Measurements from ENCODE around the gene ANKRD22.

The ANKRD22 gene

GRCh38 chr10:88890681-88891381 lies 39.2 kb upstream of the ANKRD22 start:
- no peak overlapping the region for H3K14ac ChIP-seq (ENCODE audit: low read length)
- no peak overlapping the region for H2AFZ ChIP-seq (ENCODE audit: insufficient read depth, low read length, poor library complexity)
- H2BK120ac ChIP-seq (ENCODE audit: insufficient read depth, low read length, poor library complexity): no peak overlapping the region
- no peaks in the 10 kb centered on the region for H3K4me1 ChIP-seq (ENCODE audit: control insufficient read depth in 1 of 2, insufficient read depth in 2 of 2, low read length in 2 of 2)
- no peak overlapping the region for H3K4ac ChIP-seq (ENCODE audit: low read depth, low read length)
- H4K91ac ChIP-seq (ENCODE audit: low read depth, low read length): no peak overlapping the region
- H3K79me1 ChIP-seq (ENCODE audit: low read length): no peaks in the 10 kb centered on the region
- no peaks in the 10 kb centered on the region for H3K27me3 ChIP-seq (ENCODE audit: insufficient read depth, low read length)
- no peak overlapping the region for H3K18ac ChIP-seq (ENCODE audit: low read length)
- no peak overlapping the region for H2BK5ac ChIP-seq (ENCODE audit: low read depth, low read length, poor library complexity)
- no peaks in the 10 kb centered on the region for H3K9me3 ChIP-seq (ENCODE audit: insufficient read depth, low read depth, low read length)
- H4K8ac ChIP-seq (ENCODE audit: low read depth, low read length): no peak overlapping the region
- H3K36me3 ChIP-seq (ENCODE audit: control insufficient read depth in 1 of 2, insufficient read depth in 2 of 2, low read length in 2 of 2): no peaks in the 10 kb centered on the region
- no peaks in the 10 kb centered on the region for H3K79me2 ChIP-seq (ENCODE audit: control insufficient read depth, insufficient read depth, low read length, poor library complexity)
- H3K27ac ChIP-seq (ENCODE audit: low read depth, low read length): no peak overlapping the region
- no peak overlapping the region for H3K4me2 ChIP-seq (ENCODE audit: low read length)
- H3K9ac ChIP-seq (ENCODE audit: low read length): no peak overlapping the region
- H4K12ac ChIP-seq (ENCODE audit: low read depth, low read length): no peak overlapping the region
- no peak overlapping the region for H2AK5ac ChIP-seq (ENCODE audit: low read length)
- no peak overlapping the region for H3K4me3 ChIP-seq (ENCODE audit: low read depth, low read length)
- DNase-seq: peak in 1 of 2 donors; percentile 37
- no peak overlapping the region for H3K23ac ChIP-seq (ENCODE audit: low read length)
- WGBS (ENCODE audit: extremely low coverage, insufficient coverage, insufficient read length): no CpG with 5 or more reads among the region's 4 CpGs
- no peak overlapping the region for H2BK12ac ChIP-seq (ENCODE audit: low read length)

- H3K18ac ChIP-seq (ENCODE audit: low read length): no peak overlapping the region
- WGBS (ENCODE audit: extremely low coverage, insufficient coverage, insufficient read length): no CpG with 5 or more reads among the region's 1 CpG
- H2AK5ac ChIP-seq (ENCODE audit: low read length): no peak overlapping the region
- no peaks in the 10 kb centered on the region for H3K36me3 ChIP-seq (ENCODE audit: control insufficient read depth in 1 of 2, insufficient read depth in 2 of 2, low read length in 2 of 2)
- H3K14ac ChIP-seq (ENCODE audit: low read length): no peak overlapping the region
- no peak overlapping the region for H3K4me3 ChIP-seq (ENCODE audit: low read depth, low read length)
- no peak overlapping the region for H4K8ac ChIP-seq (ENCODE audit: low read depth, low read length)
- H2BK12ac ChIP-seq (ENCODE audit: low read length): no peak overlapping the region
- no peaks in the 10 kb centered on the region for H3K79me2 ChIP-seq (ENCODE audit: control insufficient read depth, insufficient read depth, low read length, poor library complexity)
- H2BK120ac ChIP-seq (ENCODE audit: insufficient read depth, low read length, poor library complexity): no peak overlapping the region
- H3K9me3 ChIP-seq (ENCODE audit: insufficient read depth, low read depth, low read length): no peaks in the 10 kb centered on the region
- no peak overlapping the region for H4K12ac ChIP-seq (ENCODE audit: low read depth, low read length)
- no peak overlapping the region for H3K9ac ChIP-seq (ENCODE audit: low read length)
- H2BK5ac ChIP-seq (ENCODE audit: low read depth, low read length, poor library complexity): no peak overlapping the region
- no peak overlapping the region for H3K27ac ChIP-seq (ENCODE audit: low read depth, low read length)
- no peak overlapping the region for H3K4me2 ChIP-seq (ENCODE audit: low read length)
- H4K91ac ChIP-seq (ENCODE audit: low read depth, low read length): no peak overlapping the region
- H3K27me3 ChIP-seq (ENCODE audit: insufficient read depth, low read length): no peaks in the 10 kb centered on the region
- no peaks in the 10 kb centered on the region for H3K4me1 ChIP-seq (ENCODE audit: control insufficient read depth in 1 of 2, insufficient read depth in 2 of 2, low read length in 2 of 2)
- no peak overlapping the region for H3K23ac ChIP-seq (ENCODE audit: low read length)
- DNase-seq: no peak
- no peak overlapping the region for H2AFZ ChIP-seq (ENCODE audit: insufficient read depth, low read length, poor library complexity)
- no peaks in the 10 kb centered on the region for H3K79me1 ChIP-seq (ENCODE audit: low read length)
- H3K4ac ChIP-seq (ENCODE audit: low read depth, low read length): no peak overlapping the region
Observed at GRCh38 chr10:88889559-88890337, 38.1 kb upstream of the ANKRD22 start.

- Histone ChIP-seq H3K18ac (ENCODE audit: low read length) (no peak overlapping the region), H4K12ac (ENCODE audit: low read depth, low read length) (no peak overlapping the region), H3K27me3 (ENCODE audit: insufficient read depth, low read length) (no peaks in the 10 kb centered on the region), H2BK5ac (ENCODE audit: low read depth, low read length, poor library complexity) (no peak overlapping the region), H3K23ac (ENCODE audit: low read length) (no peak overlapping the region), H2BK120ac (ENCODE audit: insufficient read depth, low read length, poor library complexity) (no peak overlapping the region), H4K91ac (ENCODE audit: low read depth, low read length) (no peak overlapping the region), H3K14ac (ENCODE audit: low read length) (no peak overlapping the region), H2AK5ac (ENCODE audit: low read length) (no peak overlapping the region), H3K27ac (ENCODE audit: low read depth, low read length) (no peak overlapping the region), H2AFZ (ENCODE audit: insufficient read depth, low read length, poor library complexity) (no peak overlapping the region), H3K4me2 (ENCODE audit: low read length) (no peak overlapping the region), H3K36me3 (ENCODE audit: control insufficient read depth in 1 of 2, insufficient read depth in 2 of 2, low read length in 2 of 2) (no peaks in the 10 kb centered on the region), H3K9ac (ENCODE audit: low read length) (no peak overlapping the region), H3K4ac (ENCODE audit: low read depth, low read length) (no peak overlapping the region), H3K79me1 (ENCODE audit: low read length) (no peaks in the 10 kb centered on the region), H3K4me3 (ENCODE audit: low read depth, low read length) (no peak overlapping the region), H4K8ac (ENCODE audit: low read depth, low read length) (no peak overlapping the region), H3K9me3 (ENCODE audit: insufficient read depth, low read depth, low read length) (no peaks in the 10 kb centered on the region), H2BK12ac (ENCODE audit: low read length) (no peak overlapping the region), H3K4me1 (ENCODE audit: control insufficient read depth in 1 of 2, insufficient read depth in 2 of 2, low read length in 2 of 2) (no peaks in the 10 kb centered on the region), H3K79me2 (ENCODE audit: control insufficient read depth, insufficient read depth, low read length, poor library complexity) (no peaks in the 10 kb centered on the region)
- DNase-seq: no peak
Observed at GRCh38 chr10:88888810-88889445, 37.3 kb upstream of the ANKRD22 start.

- Histone ChIP-seq H3K27ac (ENCODE audit: low read depth, low read length) (no peak overlapping the region), H2BK12ac (ENCODE audit: low read length) (no peak overlapping the region), H3K4me2 (ENCODE audit: low read length) (no peak overlapping the region), H2AK5ac (ENCODE audit: low read length) (no peak overlapping the region), H3K18ac (ENCODE audit: low read length) (no peak overlapping the region), H3K27me3 (ENCODE audit: insufficient read depth, low read length) (no peaks in the 10 kb centered on the region), H3K23ac (ENCODE audit: low read length) (no peak overlapping the region), H3K14ac (ENCODE audit: low read length) (no peak overlapping the region), H3K9me3 (ENCODE audit: insufficient read depth, low read depth, low read length) (no peaks in the 10 kb centered on the region), H2AFZ (ENCODE audit: insufficient read depth, low read length, poor library complexity) (no peak overlapping the region), H3K9ac (ENCODE audit: low read length) (no peak overlapping the region), H3K36me3 (ENCODE audit: control insufficient read depth in 1 of 2, insufficient read depth in 2 of 2, low read length in 2 of 2) (no peaks in the 10 kb centered on the region), H3K4me3 (ENCODE audit: low read depth, low read length) (no peak overlapping the region), H2BK120ac (ENCODE audit: insufficient read depth, low read length, poor library complexity) (no peak overlapping the region), H3K4ac (ENCODE audit: low read depth, low read length) (no peak overlapping the region), H4K91ac (ENCODE audit: low read depth, low read length) (no peak overlapping the region), H3K4me1 (ENCODE audit: control insufficient read depth in 1 of 2, insufficient read depth in 2 of 2, low read length in 2 of 2) (no peaks in the 10 kb centered on the region), H2BK5ac (ENCODE audit: low read depth, low read length, poor library complexity) (no peak overlapping the region), H4K8ac (ENCODE audit: low read depth, low read length) (no peak overlapping the region), H4K12ac (ENCODE audit: low read depth, low read length) (no peak overlapping the region), H3K79me1 (ENCODE audit: low read length) (no peaks in the 10 kb centered on the region), H3K79me2 (ENCODE audit: control insufficient read depth, insufficient read depth, low read length, poor library complexity) (no peaks in the 10 kb centered on the region)
- DNase-seq: no peak
Observed at GRCh38 chr10:88886557-88886956, 34.9 kb upstream of the ANKRD22 start.
